ENCODE data around the gene UNC5B. TPM values are rescaled to one million over a fixed set of nuclear protein-coding genes. Genes with fewer than 3 reads are reported as not detected.

UNC5B gene
- total and polyA plus RNA-seq, 2 donors from 2014 or later: 5.5 to 22.6 TPM

GRCh38 chr10:71216751-71217265 is 4.4 kb downstream of the UNC5B start:
- Histone ChIP-seq H3K9me3 (ENCODE audit: control insufficient read depth in 2 of 3, insufficient read depth in 1 of 3, low read length in 3 of 3) (no peaks in the 10 kb centered on the region), H3K4me1 (ENCODE audit: control insufficient read depth in 2 of 3, insufficient read depth in 2 of 3, low read depth in 1 of 3, low read length in 3 of 3) (peaks cover 3 to 37% (median 16%) of the 10 kb centered on the region in 3 donors), H3K4me3 (ENCODE audit: low read length in 3 of 3) (peak overlapping the region; percentile 26 to 59 (median 56)), H3K27ac (ENCODE audit: low read depth in 2 of 2, low read length in 2 of 2) (no peak overlapping the region), H3K36me3 (ENCODE audit: control insufficient read depth in 2 of 3, insufficient read depth in 3 of 3, low read length in 3 of 3) (no peaks in the 10 kb centered on the region), H3K9ac (ENCODE audit: low read length in 3 of 3) (peak overlapping the region in 2 of 3 donors; percentile 3 to 13), H3K27me3 (ENCODE audit: control insufficient read depth, insufficient read depth, low read length) (no peaks in the 10 kb centered on the region)
- TF ChIP-seq, protein P1, sequence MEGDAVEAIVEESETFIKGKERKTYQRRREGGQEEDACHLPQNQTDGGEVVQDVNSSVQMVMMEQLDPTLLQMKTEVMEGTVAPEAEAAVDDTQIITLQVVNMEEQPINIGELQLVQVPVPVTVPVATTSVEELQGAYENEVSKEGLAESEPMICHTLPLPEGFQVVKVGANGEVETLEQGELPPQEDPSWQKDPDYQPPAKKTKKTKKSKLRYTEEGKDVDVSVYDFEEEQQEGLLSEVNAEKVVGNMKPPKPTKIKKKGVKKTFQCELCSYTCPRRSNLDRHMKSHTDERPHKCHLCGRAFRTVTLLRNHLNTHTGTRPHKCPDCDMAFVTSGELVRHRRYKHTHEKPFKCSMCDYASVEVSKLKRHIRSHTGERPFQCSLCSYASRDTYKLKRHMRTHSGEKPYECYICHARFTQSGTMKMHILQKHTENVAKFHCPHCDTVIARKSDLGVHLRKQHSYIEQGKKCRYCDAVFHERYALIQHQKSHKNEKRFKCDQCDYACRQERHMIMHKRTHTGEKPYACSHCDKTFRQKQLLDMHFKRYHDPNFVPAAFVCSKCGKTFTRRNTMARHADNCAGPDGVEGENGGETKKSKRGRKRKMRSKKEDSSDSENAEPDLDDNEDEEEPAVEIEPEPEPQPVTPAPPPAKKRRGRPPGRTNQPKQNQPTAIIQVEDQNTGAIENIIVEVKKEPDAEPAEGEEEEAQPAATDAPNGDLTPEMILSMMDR (IDR thresholded peaks at IDR 0.05; ENCODE audit: borderline replicate concordance, extremely low read depth, insufficient read depth): no peak
- DNase-seq: peak in 1 of 5 donors; percentile 55
- intact Hi-C loops (cut with DNase I): loop anchor here (10.0 kb wide), 1 partner anchor 292 kb away; no protein-coding TSS in a partner anchor
- no peak for FAIRE-seq

GRCh38 chr10:71217266-71218045 is 5.1 kb downstream of the UNC5B start:
- FAIRE-seq (no peak), DNase-seq (peak in 4 of 5 donors; percentile 71 to 83 (median 80))
- peak overlapping the region in 2 of 3 donors; percentile 3 to 19 for H3K9ac ChIP-seq (ENCODE audit: low read length in 3 of 3)
- no peaks in the 10 kb centered on the region for H3K36me3 ChIP-seq (ENCODE audit: control insufficient read depth in 2 of 3, insufficient read depth in 3 of 3, low read length in 3 of 3)
- peak overlapping the region; percentile 26 to 59 (median 56) for H3K4me3 ChIP-seq (ENCODE audit: low read length in 3 of 3)
- H3K27ac ChIP-seq (ENCODE audit: low read depth in 2 of 2, low read length in 2 of 2): peak overlapping the region in 1 of 2 donors; percentile 28
- intact Hi-C loops (cut with DNase I): loop anchor here (10.0 kb wide), 1 partner anchor 293 kb away; no protein-coding TSS in a partner anchor
- no peaks in the 10 kb centered on the region for H3K27me3 ChIP-seq (ENCODE audit: control insufficient read depth, insufficient read depth, low read length)
- peaks cover 3 to 33% (median 12%) of the 10 kb centered on the region in 3 donors for H3K4me1 ChIP-seq (ENCODE audit: control insufficient read depth in 2 of 3, insufficient read depth in 2 of 3, low read depth in 1 of 3, low read length in 3 of 3)
- H3K9me3 ChIP-seq (ENCODE audit: control insufficient read depth in 2 of 3, insufficient read depth in 1 of 3, low read length in 3 of 3): no peaks in the 10 kb centered on the region
- TF ChIP-seq, protein P1 (IDR thresholded peaks at IDR 0.05; ENCODE audit: borderline replicate concordance, extremely low read depth, insufficient read depth): no peak

DNA sequence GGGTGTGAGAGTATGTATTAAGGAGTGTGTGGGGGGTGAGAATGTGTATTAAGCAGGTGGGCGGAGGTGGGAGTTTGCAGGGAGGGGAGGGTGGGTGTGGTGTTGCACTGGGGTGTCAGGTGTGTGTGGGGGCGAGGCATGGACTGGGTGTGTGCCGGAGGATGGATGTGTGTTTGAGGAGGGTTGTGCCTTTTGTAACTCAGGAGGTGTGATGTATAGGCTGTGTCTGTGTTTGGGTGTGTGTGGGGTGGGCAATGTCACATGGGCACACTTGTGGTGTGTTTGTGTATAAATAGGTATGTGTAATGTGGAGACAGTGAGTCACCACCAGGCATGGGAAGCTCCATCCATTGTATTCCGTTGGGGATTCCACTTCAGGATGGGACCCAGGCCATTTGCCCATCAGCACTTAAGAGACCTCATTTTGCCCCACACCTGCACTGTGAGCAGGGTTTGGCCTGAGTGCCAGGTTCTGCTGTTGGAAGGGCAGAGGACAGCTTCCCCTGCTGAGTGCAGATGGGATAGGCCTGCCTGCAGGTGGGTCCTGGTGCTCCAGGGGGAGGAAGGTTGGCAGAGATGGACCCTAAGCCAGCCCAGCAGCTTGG is 5.8 kb downstream of the UNC5B start:
- intact Hi-C loops (cut with DNase I): loop anchor here (10.0 kb wide), 1 partner anchor 293 kb away; no protein-coding TSS in a partner anchor
- peak overlapping the region in 1 of 3 donors; percentile 19 for H3K9ac ChIP-seq (ENCODE audit: low read length in 3 of 3)

More for the DNA sequence above, 5.8 kb downstream of the UNC5B start:
- Histone ChIP-seq H3K4me1 (ENCODE audit: control insufficient read depth in 2 of 3, insufficient read depth in 2 of 3, low read depth in 1 of 3, low read length in 3 of 3) (peaks cover 3 to 33% (median 12%) of the 10 kb centered on the region in 3 donors), H3K9me3 (ENCODE audit: control insufficient read depth in 2 of 3, insufficient read depth in 1 of 3, low read length in 3 of 3) (no peaks in the 10 kb centered on the region), H3K27ac (ENCODE audit: low read depth in 2 of 2, low read length in 2 of 2) (no peak overlapping the region), H3K4me3 (ENCODE audit: low read length in 3 of 3) (peak overlapping the region in 2 of 3 donors; percentile 4 to 59), H3K27me3 (ENCODE audit: control insufficient read depth, insufficient read depth, low read length) (no peaks in the 10 kb centered on the region), H3K36me3 (ENCODE audit: control insufficient read depth in 2 of 3, insufficient read depth in 3 of 3, low read length in 3 of 3) (no peaks in the 10 kb centered on the region)
- TF ChIP-seq, protein P1 (IDR thresholded peaks at IDR 0.05; ENCODE audit: borderline replicate concordance, extremely low read depth, insufficient read depth): no peak
- FAIRE-seq (no peak), DNase-seq (no peak)

All from kidney (tissue), 14 donors.